Ishikawa (cell line): ENCODE data around the gene EIPR1.
A peak's percentile ranks its signal among the peaks of the same experiment; 100 is the strongest.

ENCODE experiments used
- CEBPB ChIP-seq: IDR thresholded peaks from 2 replicates; pipeline ENCODE4 v1.6.1; 2012
- CREB1 ChIP-seq: IDR thresholded peaks from 2 replicates; pipeline ENCODE4 v1.6.1; 2012; ENCODE audit warnings: low read depth
- EGR1 ChIP-seq: IDR thresholded peaks from 2 replicates; pipeline ENCODE4 v1.6.1; 2012
- EP300 ChIP-seq: IDR thresholded peaks from 2 replicates; pipeline ENCODE4 v1.6.1; 2012; ENCODE audit warnings: borderline replicate concordance
- FOXM1 ChIP-seq: IDR thresholded peaks from 2 replicates; pipeline ENCODE4 v1.6.1; 2012; ENCODE audit warnings: low read depth, borderline replicate concordance
- NFIC ChIP-seq: IDR thresholded peaks from 2 replicates; pipeline ENCODE4 v1.6.1; 2012
- RAD21 ChIP-seq: IDR thresholded peaks from 2 replicates; pipeline ENCODE4 v1.6.1; 2012; ENCODE audit warnings: low read depth
- TAF1 ChIP-seq: IDR thresholded peaks from 2 replicates; pipeline ENCODE4 v1.6.1; 2012; ENCODE audit warnings: low read depth, mild to moderate bottlenecking
- TCF12 ChIP-seq: IDR thresholded peaks from 2 replicates; pipeline ENCODE4 v1.6.1; 2012; ENCODE audit warnings: low read depth
- TEAD4 ChIP-seq: IDR thresholded peaks from 2 replicates; pipeline ENCODE4 v1.6.1; 2012
- YY1 ChIP-seq: IDR thresholded peaks from 2 replicates; pipeline ENCODE4 v1.6.1; 2012; ENCODE audit warnings: low read depth
- ZBTB7A ChIP-seq: IDR thresholded peaks from 2 replicates; pipeline ENCODE4 v1.6.1; 2012; ENCODE audit warnings: low read depth
- TF ChIP-seq, protein P1 (sequence below): IDR thresholded peaks from 2 replicates; pipeline ENCODE4 v1.6.1; 2012; ENCODE audit warnings: low read depth, mild to moderate bottlenecking
- TF ChIP-seq, protein P2 (sequence below): IDR thresholded peaks from 2 replicates; pipeline ENCODE4 v1.6.1; 2012
- TF ChIP-seq, protein P3 (sequence below): IDR thresholded peaks from 2 replicates; pipeline ENCODE4 v1.6.1; 2012

EIPR1 gene

DNA sequence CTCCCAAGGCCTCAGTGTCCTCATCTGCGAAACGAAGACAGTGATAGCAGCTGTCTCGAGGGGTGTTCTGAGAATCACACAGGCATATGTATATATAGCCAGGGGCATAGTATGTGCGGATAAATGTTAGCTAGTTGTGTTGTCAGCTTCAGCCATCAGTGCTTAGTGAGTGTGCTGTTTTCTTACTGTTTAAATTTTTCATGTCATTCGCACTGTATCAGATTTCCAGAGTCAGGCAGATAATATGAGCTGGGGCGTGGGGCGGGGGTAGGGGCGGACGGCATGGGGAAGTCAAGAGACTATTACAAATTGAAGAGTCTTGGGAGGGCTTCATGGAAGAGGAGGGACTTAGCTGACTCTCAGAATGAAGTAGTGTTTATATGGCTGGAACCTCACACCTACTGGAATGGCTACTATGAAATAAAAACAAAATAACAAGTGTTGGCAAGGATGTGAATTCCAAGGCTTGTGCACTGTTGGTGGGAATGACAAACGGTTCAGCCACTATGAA lies 8.9 kb upstream of the EIPR1 start:
- TF ChIP-seq EP300 (no peak), TAF1 (no peak), TEAD4 (no peak), YY1 (no peak), TCF12 (no peak), CREB1 (no peak), RAD21 (no peak), CEBPB (no peak), FOXM1 (no peak), NFIC (no peak), ZBTB7A (no peak), EGR1 (no peak)
- TF ChIP-seq, protein P1, sequence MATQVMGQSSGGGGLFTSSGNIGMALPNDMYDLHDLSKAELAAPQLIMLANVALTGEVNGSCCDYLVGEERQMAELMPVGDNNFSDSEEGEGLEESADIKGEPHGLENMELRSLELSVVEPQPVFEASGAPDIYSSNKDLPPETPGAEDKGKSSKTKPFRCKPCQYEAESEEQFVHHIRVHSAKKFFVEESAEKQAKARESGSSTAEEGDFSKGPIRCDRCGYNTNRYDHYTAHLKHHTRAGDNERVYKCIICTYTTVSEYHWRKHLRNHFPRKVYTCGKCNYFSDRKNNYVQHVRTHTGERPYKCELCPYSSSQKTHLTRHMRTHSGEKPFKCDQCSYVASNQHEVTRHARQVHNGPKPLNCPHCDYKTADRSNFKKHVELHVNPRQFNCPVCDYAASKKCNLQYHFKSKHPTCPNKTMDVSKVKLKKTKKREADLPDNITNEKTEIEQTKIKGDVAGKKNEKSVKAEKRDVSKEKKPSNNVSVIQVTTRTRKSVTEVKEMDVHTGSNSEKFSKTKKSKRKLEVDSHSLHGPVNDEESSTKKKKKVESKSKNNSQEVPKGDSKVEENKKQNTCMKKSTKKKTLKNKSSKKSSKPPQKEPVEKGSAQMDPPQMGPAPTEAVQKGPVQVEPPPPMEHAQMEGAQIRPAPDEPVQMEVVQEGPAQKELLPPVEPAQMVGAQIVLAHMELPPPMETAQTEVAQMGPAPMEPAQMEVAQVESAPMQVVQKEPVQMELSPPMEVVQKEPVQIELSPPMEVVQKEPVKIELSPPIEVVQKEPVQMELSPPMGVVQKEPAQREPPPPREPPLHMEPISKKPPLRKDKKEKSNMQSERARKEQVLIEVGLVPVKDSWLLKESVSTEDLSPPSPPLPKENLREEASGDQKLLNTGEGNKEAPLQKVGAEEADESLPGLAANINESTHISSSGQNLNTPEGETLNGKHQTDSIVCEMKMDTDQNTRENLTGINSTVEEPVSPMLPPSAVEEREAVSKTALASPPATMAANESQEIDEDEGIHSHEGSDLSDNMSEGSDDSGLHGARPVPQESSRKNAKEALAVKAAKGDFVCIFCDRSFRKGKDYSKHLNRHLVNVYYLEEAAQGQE = no peak
- TF ChIP-seq, protein P2, sequence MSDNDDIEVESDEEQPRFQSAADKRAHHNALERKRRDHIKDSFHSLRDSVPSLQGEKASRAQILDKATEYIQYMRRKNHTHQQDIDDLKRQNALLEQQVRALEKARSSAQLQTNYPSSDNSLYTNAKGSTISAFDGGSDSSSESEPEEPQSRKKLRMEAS = no peak
- TF ChIP-seq, protein P3, sequence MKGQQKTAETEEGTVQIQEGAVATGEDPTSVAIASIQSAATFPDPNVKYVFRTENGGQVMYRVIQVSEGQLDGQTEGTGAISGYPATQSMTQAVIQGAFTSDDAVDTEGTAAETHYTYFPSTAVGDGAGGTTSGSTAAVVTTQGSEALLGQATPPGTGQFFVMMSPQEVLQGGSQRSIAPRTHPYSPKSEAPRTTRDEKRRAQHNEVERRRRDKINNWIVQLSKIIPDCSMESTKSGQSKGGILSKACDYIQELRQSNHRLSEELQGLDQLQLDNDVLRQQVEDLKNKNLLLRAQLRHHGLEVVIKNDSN = no peak

DNA sequence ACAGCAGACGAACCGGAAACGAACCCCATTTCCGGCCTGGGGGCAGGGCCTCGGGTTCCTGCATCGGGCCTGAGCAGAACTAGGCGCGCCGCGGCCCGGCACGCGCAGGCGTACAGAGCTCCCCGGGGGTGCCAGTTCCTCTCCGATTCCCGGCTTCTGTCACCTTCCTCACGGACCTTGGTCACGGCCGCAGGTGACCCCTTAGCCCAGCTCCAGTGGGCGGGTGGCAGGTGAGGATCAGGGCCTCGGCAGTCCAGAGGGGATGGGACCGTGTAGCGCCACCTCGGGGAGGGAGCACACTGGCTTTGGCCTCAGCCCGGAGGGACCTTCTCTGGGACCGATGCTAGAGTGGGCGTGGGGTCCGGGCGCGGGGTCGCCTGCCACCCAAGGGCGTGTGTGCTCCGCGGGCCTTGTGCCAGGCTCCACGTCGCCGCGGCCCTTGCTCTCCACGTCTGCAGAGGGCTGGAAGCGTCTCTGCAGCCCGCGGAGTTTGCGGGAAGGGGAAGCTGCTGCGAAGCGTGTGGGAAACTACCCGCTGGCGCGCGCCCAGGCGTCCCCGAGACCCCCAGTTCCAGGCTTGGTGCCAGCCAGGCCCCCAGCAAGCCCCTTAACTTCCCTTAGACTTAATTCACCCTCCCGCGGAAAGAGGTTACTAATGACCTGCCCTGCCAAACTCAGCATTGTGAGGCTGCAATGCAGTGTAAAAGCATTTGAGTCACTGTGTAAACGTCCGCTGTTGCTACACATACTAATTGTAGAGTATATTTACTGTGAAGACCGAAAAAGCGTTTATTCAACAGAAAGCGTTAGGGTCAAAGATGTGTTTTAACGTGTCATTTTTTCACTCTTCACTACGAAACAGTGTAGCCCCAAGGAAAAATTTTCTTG lies 2.3 kb upstream of the EIPR1 start, which contains the start of gene TRAPPC12:
Gene TRAPPC12, plus strand, starts transcription at position 48 of the 888 bp plus-strand sequence. CDS start 7,930 bp downstream, outside the sequence.
- TF ChIP-seq TCF12 (peak; percentile 67), ZBTB7A (peak; percentile 91; the same call in 1 of the 2 replicates), CREB1 (no peak), TAF1 (peak; percentile 85), NFIC (no peak), CEBPB (no peak)
- TF ChIP-seq, protein P2 = peak; percentile 50; the same call in 1 of the 2 replicates

DNA sequence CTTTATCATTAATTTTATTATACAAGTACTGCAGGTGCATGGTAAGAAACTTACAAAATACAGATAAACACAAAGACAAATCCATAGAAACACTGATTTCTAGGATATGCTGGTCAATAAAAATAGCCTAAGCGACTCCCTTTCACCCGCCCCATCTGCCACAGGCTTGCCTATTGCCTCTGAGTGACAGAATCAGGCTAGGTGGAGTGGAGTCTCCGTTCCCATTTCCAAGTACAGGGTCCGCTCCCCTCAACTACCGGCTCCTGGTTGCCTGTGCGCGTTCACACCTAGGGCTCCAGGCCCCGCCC lies 1.7 kb upstream of the EIPR1 start:
- TF ChIP-seq, protein P2 = peak; percentile 93
- no peak for TF ChIP-seq YY1

DNA sequence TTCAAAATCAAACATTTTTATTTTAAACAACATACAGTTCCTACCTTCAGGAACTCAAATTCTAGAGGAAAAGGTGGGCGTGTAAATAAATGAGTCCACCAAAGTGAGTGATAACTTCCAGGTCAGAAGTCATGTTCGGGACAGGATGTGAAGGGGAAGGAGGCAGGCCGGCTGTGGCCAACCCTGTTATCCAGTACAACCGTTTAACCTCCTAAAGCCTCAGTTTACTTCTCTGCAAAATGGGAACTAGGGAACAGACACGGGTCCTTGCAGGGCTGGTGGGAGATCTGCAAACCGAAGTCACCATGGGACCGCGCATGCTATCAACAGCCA lies 373 bp downstream of the EIPR1 start:
- TF ChIP-seq FOXM1 = no peak
- no peak for TF ChIP-seq EP300
- no peak for TF ChIP-seq EGR1
- TF ChIP-seq RAD21 = no peak
- TF ChIP-seq CEBPB = no peak
- TF ChIP-seq TEAD4 = no peak
- TF ChIP-seq, protein P1 = no peak
- no peak for TF ChIP-seq ZBTB7A
- TF ChIP-seq, protein P2 = no peak
- TF ChIP-seq YY1 = no peak
- TF ChIP-seq, protein P3 = no peak
- TF ChIP-seq CREB1 = no peak
- TF ChIP-seq TAF1 = no peak

DNA sequence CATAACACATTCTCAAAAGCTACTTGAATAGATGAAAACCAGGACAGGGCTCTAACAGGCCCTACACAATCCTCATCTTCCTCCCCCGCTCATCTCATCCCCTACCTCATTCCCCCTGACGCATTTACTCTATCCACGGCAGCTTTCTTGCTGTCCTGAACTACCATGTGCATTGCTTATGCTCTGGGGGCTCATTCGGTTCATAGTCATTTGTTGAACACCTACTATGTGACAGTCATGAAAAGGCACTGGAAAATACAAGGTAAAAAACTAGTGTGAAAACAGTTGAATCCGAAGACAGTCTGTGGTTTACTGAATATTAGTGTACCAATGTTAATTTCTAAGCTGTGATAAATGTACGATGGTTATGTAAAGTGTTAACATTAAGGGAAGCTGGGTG lies 797 bp downstream of the EIPR1 start:
- TF ChIP-seq NFIC (no peak), TCF12 (no peak), FOXM1 (no peak), YY1 (no peak), EGR1 (no peak), TAF1 (no peak)

DNA sequence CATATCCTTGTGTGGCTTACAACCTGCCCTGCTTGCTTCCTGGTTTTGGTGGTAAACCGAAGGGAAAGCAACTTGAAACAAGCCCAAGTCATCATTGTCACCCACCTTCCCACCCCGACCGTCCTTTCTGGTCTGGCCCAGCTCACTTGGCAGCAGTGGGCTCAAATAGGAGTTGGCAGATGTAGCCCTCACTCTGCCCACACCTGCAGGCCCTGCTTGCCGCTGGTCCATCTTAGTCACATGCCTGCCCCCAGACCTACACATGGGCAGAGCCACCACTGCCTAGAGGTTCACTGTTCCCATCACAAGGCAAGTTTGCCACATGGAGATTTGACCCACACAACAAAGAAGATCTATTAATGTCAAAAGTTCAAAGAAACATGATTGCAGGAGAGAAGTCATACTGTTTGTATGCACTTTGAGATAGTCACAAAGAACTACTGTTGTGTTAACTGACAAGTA lies 9.3 kb downstream of the EIPR1 start:
- TF ChIP-seq TEAD4 (no peak), TAF1 (no peak), TCF12 (no peak), ZBTB7A (no peak), EGR1 (no peak), EP300 (no peak), CEBPB (no peak), YY1 (no peak)
- TF ChIP-seq, protein P1 = no peak
- TF ChIP-seq, protein P3 = no peak
